H9 (cell line): Measurements from ENCODE around the gene GCM1. TPM values are rescaled to one million over a fixed set of nuclear protein-coding genes. Genes with fewer than 3 reads are reported as not detected.

Source experiments
- DNase-seq: peaks from one replicate; pipeline ENCODE4 v3.0.0-alpha.2; 2017
- H2AFZ ChIP-seq: one replicate; pipeline ENCODE4 v1.6.1; 2013; ENCODE audit warnings: mild to moderate bottlenecking, low read length, control low read depth, moderate library complexity
- H2AK5ac ChIP-seq: 2 replicates; pipeline ENCODE4 v1.6.1; 2013; ENCODE audit warnings: low read length, control low read depth, mixed read lengths; ENCODE audit not compliant: insufficient read length
- H2BK120ac ChIP-seq: one replicate; pipeline ENCODE4 v1.6.1; 2013; ENCODE audit warnings: low read depth, mild to moderate bottlenecking, low read length, control low read depth, inconsistent platforms; ENCODE audit not compliant: poor library complexity, severe bottlenecking
- H2BK12ac ChIP-seq: 2 replicates; pipeline ENCODE4 v1.6.1; 2013; ENCODE audit warnings: low read length, control low read depth, mixed read lengths, low read depth; ENCODE audit not compliant: insufficient read length
- H2BK15ac ChIP-seq: 2 replicates; pipeline ENCODE4 v1.6.1; 2013; ENCODE audit warnings: low read depth, low read length, control low read depth
- H2BK20ac ChIP-seq: one replicate; pipeline ENCODE4 v1.6.1; 2013; ENCODE audit warnings: low read depth, mild to moderate bottlenecking, low read length, control low read depth, inconsistent platforms; ENCODE audit not compliant: poor library complexity, severe bottlenecking
- H2BK5ac ChIP-seq: 2 replicates; pipeline ENCODE4 v1.6.1; 2013; ENCODE audit warnings: low read length, control low read depth, mixed read lengths; ENCODE audit not compliant: insufficient read length
- H3K14ac ChIP-seq: 2 replicates; pipeline ENCODE4 v1.6.1; 2013; ENCODE audit warnings: low read length, control low read depth; ENCODE audit not compliant: insufficient read depth
- H3K18ac ChIP-seq: 2 replicates; pipeline ENCODE4 v1.6.1; 2013; ENCODE audit warnings: low read depth, mild to moderate bottlenecking, mixed read lengths, low read length, control low read depth; ENCODE audit not compliant: insufficient read length
- H3K23ac ChIP-seq: 2 replicates; pipeline ENCODE4 v1.6.1; 2013; ENCODE audit warnings: low read length, control low read depth, mixed read lengths, low read depth; ENCODE audit not compliant: insufficient read length
- H3K23me2 ChIP-seq: 2 replicates; pipeline ENCODE4 v1.6.1; 2013; ENCODE audit warnings: low read depth, mild to moderate bottlenecking, mixed read lengths, low read length, control low read depth; ENCODE audit not compliant: insufficient read length, poor library complexity, severe bottlenecking
- H3K27ac ChIP-seq: 2 replicates; pipeline ENCODE4 v1.5.1; 2013; ENCODE audit warnings: low read length, control low read depth, mixed read lengths, low read depth; ENCODE audit not compliant: insufficient read length
- H3K27me3 ChIP-seq: 2 replicates; pipeline ENCODE4 v1.6.1; 2013; ENCODE audit warnings: low read length, control low read depth, inconsistent platforms; ENCODE audit not compliant: insufficient read depth
- H3K4ac ChIP-seq: 2 replicates; pipeline ENCODE4 v1.6.1; 2013; ENCODE audit warnings: low read depth, mild to moderate bottlenecking, control low read depth, inconsistent platforms, low read length, moderate library complexity
- H3K4me1 ChIP-seq: 2 replicates; pipeline ENCODE4 v1.6.1; 2013; ENCODE audit warnings: low read length, control low read depth, inconsistent platforms; ENCODE audit not compliant: insufficient read depth
- H3K4me2 ChIP-seq: 2 replicates; pipeline ENCODE4 v1.6.1; 2013; ENCODE audit warnings: low read length, control low read depth, mixed read lengths; ENCODE audit not compliant: insufficient read length, insufficient read depth
- H3K56ac ChIP-seq: 2 replicates; pipeline ENCODE4 v1.6.1; 2013; ENCODE audit warnings: low read depth, mild to moderate bottlenecking, mixed read lengths, low read length, control low read depth; ENCODE audit not compliant: insufficient read length
- H3K79me1 ChIP-seq: 2 replicates; pipeline ENCODE4 v1.6.1; 2013; ENCODE audit warnings: low read depth, mild to moderate bottlenecking, moderate library complexity, low read length, control low read depth, inconsistent platforms; ENCODE audit not compliant: insufficient read depth, poor library complexity, severe bottlenecking
- H3K79me2 ChIP-seq: 2 replicates; pipeline ENCODE4 v1.6.1; 2013; ENCODE audit warnings: low read length, control low read depth, inconsistent platforms; ENCODE audit not compliant: insufficient read depth
- H3K9ac ChIP-seq: 2 replicates; pipeline ENCODE4 v1.6.1; 2013; ENCODE audit warnings: low read length, control low read depth, mixed read lengths; ENCODE audit not compliant: insufficient read length; ENCODE audit errors: extremely low read depth
- H3K9me3 ChIP-seq: one replicate; pipeline ENCODE4 v1.6.1; 2013; ENCODE audit warnings: low read depth, low read length, inconsistent platforms; ENCODE audit not compliant: control insufficient read depth
- H3T11ph ChIP-seq: one replicate; pipeline ENCODE4 v1.6.1; 2013; ENCODE audit warnings: mild to moderate bottlenecking, low read length, control low read depth, inconsistent platforms
- H4K20me1 ChIP-seq: one replicate; pipeline ENCODE4 v1.6.1; 2013; ENCODE audit not compliant: control insufficient read depth, insufficient read length, insufficient read depth
- H4K5ac ChIP-seq: 2 replicates; pipeline ENCODE4 v1.6.1; 2013; ENCODE audit warnings: low read depth, mild to moderate bottlenecking, mixed read lengths, low read length, control low read depth; ENCODE audit not compliant: insufficient read length
- H4K8ac ChIP-seq: replicated peaks from 2 replicates; pipeline ENCODE4 v1.6.1; 2013; ENCODE audit warnings: low read length, control low read depth, mixed read lengths, low read depth; ENCODE audit not compliant: insufficient read length
- H4K91ac ChIP-seq: 2 replicates; pipeline ENCODE4 v1.6.1; 2013; ENCODE audit warnings: low read depth, mild to moderate bottlenecking, moderate library complexity, mixed read lengths, low read length, control low read depth; ENCODE audit not compliant: insufficient read length
- H3K27ac Mint-ChIP-seq, 3 experiments: 2 replicates in 2 of 3; 3 replicates in 1 of 3; pipeline ENCODE4 v1.8.0; 2020 to 2021; ENCODE audit warnings: mixed read lengths in 3 of 3, mild to moderate bottlenecking in 1 of 3, moderate library complexity in 1 of 3
- H3K27me3 Mint-ChIP-seq: 2 replicates; pipeline ENCODE4 v1.8.0; 2021; ENCODE audit warnings: low read depth, mild to moderate bottlenecking, moderate library complexity, mixed read lengths
- H3K36me3 Mint-ChIP-seq, 3 experiments: 2 replicates in 2 of 3; 3 replicates in 1 of 3; pipeline ENCODE4 v1.8.0; 2020 to 2021; ENCODE audit warnings: low read depth in 3 of 3, mixed read lengths in 3 of 3; ENCODE audit not compliant: insufficient read depth in 1 of 3
- H3K4me1 Mint-ChIP-seq, 2 experiments: 2 replicates each; pipeline ENCODE4 v1.8.0; 2020; ENCODE audit warnings: mixed read lengths in 2 of 2
- H3K4me3 Mint-ChIP-seq, 2 experiments: 2 replicates in 1 of 2; 3 replicates in 1 of 2; pipeline ENCODE4 v1.8.0; 2020 to 2021; ENCODE audit warnings: mild to moderate bottlenecking in 2 of 2, mixed read lengths in 2 of 2, moderate library complexity in 1 of 2
- H3K9me3 Mint-ChIP-seq, 2 experiments: 2 replicates in 1 of 2; 3 replicates in 1 of 2; pipeline ENCODE4 v1.8.0; 2020; ENCODE audit warnings: mild to moderate bottlenecking in 2 of 2, mixed read lengths in 2 of 2, moderate library complexity in 1 of 2
- CTCF ChIP-seq: fragments of 200-600 bp; sonication (generic); conservative IDR thresholded peaks from 3 replicates; pipeline ENCODE4 v1.8.0; 2021; ENCODE audit warnings: antibody characterized with exemption, mild to moderate bottlenecking
- WGBS: extraction: QIAGEN DNeasy Blood & Tissue Kit; methylation state at CpG from one replicate; pipeline ENCODE4 v1.1.7; 2013; ENCODE audit warnings: missing lambda C conversion rate, low lambda C conversion rate, mixed read lengths; ENCODE audit not compliant: insufficient read length; ENCODE audit errors: extremely low coverage; 5-methylcytosine and 5-hydroxymethylcytosine counted together
- total RNA-seq: library from RNA; stranded (reverse); gene quantifications from 2 replicates; pipeline ENCODE4 v1.2.1, GENCODE V29; 2021

GCM1 gene
- total RNA-seq, 1 experiment from 2014 or later, result not detected

GRCh38 chr6:53143710-53144109, 4.9 kb downstream of the GCM1 start:
- Histone ChIP-seq H2AFZ (no peak overlapping the region), H3T11ph (no peak overlapping the region), H4K20me1 (no peaks in the 10 kb centered on the region), H3K4me1 (peaks cover 4% of the 10 kb centered on the region; the same call in 1 of the 2 replicates), H3K4ac (no peak overlapping the region), H2BK15ac (no peak overlapping the region), H3K18ac (no peak overlapping the region), H2BK12ac (no peak overlapping the region), H3K23ac (no peak overlapping the region), H3K56ac (no peak overlapping the region), H2BK120ac (no peak overlapping the region), H4K8ac (no peak overlapping the region), H4K5ac (no peak overlapping the region), H3K79me2 (no peaks in the 10 kb centered on the region), H3K27me3 (no peaks in the 10 kb centered on the region), H3K9ac (no peak overlapping the region), H3K23me2 (no peaks in the 10 kb centered on the region), H2AK5ac (no peak overlapping the region), H3K4me2 (no peak overlapping the region), H2BK20ac (no peak overlapping the region), H3K27ac (no peak overlapping the region), H2BK5ac (no peak overlapping the region), H4K91ac (no peak overlapping the region), H3K79me1 (no peaks in the 10 kb centered on the region), H3K14ac (no peak overlapping the region), H3K9me3 (no peaks in the 10 kb centered on the region)
- Mint-ChIP-seq H3K27ac (no peak overlapping the region), H3K4me3 (no peak overlapping the region), H3K36me3 (no peaks in the 10 kb centered on the region), H3K4me1 (peaks cover 9 to 12% of the 10 kb centered on the region in 2 experiments), H3K9me3 (no peaks in the 10 kb centered on the region), H3K27me3 (no peaks in the 10 kb centered on the region)
- no peak for TF ChIP-seq CTCF
- WGBS, result no CpG with 5 or more reads among the region's 3 CpGs
- no peak for DNase-seq
